Right lung (tissue), 10 donors: Measurements from ENCODE around the gene HAVCR2. TPM values are rescaled to one million over a fixed set of nuclear protein-coding genes. Genes with fewer than 3 reads are reported as not detected.

Experiments
- DNase-seq, 2 donors: peaks; one replicate each; pipeline ENCODE4 v3.0.0-alpha.2; 2013
- long read RNA-seq, 8 donors: transcript quantifications; one replicate each; lab custom pipeline, GENCODE V29; 2026
- polyA plus RNA-seq, 5 donors: library from polyadenylated mRNA; unstranded; fragments of 120-200 nt; gene quantifications; one replicate each; pipeline versions ENCODE4 v1.2.1 to v1.2.3, GENCODE V29; 2013; ENCODE audit warnings: inconsistent platforms in 1 of 5, low replicate concordance in 1 of 5; ENCODE audit not compliant: insufficient read length in 5 of 5, insufficient read depth in 1 of 5

The HAVCR2 gene
- 1 to 10 TPM; 2.3 to 2.9 (median 2.5) TPM for polyA plus RNA-seq
- long read RNA-seq, donor 1: 0 reads
- long read RNA-seq, donor 2: 0 reads
- long read RNA-seq, donor 3, partial matches to known transcripts: 0 of 1 reads
- long read RNA-seq, donor 3, other reads (novel, unspliced or antisense): 0 of 1 reads
- long read RNA-seq, donor 4: 0 reads
- long read RNA-seq, donor 5: 0 reads
- long read RNA-seq, donor 6, partial matches to known transcripts: 0 of 4 reads
- long read RNA-seq, donor 6, other reads (novel, unspliced or antisense): 0 of 4 reads
- long read RNA-seq, donor 7, partial matches to known transcripts: 0 of 1 reads
- long read RNA-seq, donor 7, other reads (novel, unspliced or antisense): 0 of 1 reads
- long read RNA-seq, donor 8: 0 reads

DNA sequence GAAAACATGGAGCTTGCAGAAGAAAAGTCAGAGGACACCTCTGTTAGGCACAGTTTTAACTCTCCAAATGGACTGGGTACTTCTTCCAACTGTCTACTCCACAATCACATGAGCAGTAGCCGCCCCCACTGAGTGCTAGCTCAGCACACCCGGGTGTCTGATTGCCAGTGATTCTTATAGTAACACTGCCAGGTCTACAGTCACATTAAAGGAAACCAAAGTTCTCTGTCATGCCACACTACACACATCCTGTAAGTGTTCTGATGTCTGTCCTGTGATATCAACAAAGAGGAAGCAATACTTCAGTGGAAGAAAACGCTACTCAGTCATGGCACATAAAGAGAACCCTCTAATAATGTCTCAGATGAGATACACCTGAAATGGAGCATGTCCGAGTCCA lies at the start of gene HAVCR2:
HAVCR2 (minus strand) TSS at position 69 of the 400 bp plus-strand sequence; CDS start at position 8, 61 bp downstream.
- DNase-seq: no peak

DNA sequence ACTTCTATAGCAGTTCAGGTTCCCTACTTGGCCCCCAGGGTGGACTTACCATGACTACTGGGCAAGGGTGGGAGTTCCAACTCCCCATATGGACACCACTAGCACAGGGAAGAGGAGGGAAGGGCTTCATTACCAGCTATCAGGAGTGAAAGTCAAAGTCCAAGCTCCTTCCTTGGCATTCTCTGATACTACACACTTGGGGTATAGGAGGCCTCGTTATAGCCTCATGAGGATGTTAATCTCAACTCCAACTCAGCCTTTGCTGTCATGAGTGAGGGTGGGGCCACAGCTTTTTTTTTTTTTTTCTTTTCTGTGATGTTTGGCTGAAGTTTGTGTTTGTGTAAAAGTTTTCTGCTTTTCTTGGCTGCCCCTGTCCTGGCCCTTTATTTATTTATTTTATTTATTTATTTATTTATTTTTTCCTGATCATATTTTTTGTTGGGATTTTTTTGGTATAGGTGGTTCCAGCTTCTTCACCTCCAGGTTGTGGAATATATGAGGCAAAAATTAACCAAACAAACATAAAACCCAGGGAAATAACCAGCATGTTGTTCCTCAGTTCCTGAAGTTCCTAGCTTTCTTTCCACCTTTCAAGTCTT lies 48.5 kb upstream of the HAVCR2 start:
- DNase-seq: no peak

DNA sequence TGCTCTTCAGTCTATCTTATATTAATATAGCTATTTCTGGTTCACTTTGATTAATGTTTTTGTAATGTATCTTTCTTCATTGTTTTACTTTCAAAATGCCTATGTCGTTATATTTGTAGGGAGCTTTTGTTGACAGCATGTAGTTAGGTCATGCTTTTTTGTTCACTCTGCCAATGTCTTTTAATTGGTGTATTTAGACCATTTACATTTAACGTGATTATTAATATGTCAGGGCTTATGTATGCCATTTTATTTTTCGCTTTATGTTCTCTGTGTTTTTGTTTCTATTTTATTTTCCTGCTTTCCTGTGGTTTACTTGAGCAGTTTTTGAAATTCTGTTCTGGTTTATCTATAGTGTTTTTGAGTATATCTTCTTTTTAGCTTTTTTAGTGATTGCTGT lies 46.5 kb upstream of the HAVCR2 start:
- no peak for DNase-seq

DNA sequence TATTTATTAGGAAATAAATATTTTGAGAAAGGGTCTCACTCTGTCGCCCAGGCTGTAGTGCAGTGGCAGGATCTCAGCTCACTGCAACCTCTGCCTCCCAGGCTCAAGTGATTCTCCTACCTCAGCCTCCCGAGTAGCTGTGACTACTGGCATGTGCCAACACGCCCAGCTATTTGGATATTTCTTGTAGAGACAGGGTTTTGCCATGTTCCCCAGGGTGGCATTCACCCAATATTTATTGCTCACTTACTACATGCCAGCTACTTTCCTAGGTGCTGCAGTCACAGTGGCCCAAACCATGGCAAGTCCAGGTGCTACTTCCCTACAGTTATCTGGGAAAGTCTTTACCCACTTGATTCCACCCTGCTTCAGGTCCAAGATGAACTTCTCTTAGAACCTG lies 42.2 kb upstream of the HAVCR2 start:
- no peak for DNase-seq

DNA sequence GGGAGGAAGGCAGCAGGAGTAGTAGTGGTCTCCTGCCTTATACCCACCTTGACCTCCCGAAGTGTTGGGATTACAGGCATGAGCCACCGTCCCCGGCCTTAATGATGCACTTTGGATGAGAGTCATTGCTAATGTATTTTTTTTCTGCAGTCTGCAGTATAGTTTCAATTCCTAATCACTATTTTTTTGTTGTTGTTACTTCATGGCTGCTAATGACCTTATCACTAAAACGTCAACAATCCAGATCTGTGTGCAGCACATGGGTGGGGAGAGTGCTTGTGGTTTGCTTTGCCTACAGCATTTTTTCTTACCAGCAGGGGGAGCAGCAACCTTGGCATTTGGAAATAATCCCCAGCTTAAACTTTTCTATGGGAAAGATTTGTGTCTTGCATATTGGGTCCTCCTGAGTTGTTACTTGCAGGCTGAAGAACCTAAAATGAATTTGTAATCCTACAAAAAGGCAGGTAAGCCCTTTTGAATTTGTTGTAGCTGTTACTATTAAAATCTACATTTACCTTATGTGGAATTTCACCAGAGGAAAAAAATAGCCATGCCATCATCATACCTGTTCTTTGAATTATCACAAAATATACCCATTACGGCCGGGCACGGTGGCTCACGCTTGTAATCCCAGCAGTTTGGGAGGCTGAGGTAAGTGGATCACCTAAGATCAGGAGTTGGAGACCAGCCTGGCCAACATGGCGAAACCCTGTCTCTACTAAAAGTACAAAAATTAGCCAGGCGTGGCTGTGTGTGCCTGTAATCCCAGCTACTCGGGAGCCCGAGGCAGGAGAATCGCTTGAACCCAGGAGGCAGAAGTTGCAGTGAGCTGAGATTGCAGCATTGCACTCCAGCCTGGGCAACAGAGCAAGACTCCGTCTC lies 40.1 kb upstream of the HAVCR2 start:
- DNase-seq: peak; percentile 38 to 59

DNA sequence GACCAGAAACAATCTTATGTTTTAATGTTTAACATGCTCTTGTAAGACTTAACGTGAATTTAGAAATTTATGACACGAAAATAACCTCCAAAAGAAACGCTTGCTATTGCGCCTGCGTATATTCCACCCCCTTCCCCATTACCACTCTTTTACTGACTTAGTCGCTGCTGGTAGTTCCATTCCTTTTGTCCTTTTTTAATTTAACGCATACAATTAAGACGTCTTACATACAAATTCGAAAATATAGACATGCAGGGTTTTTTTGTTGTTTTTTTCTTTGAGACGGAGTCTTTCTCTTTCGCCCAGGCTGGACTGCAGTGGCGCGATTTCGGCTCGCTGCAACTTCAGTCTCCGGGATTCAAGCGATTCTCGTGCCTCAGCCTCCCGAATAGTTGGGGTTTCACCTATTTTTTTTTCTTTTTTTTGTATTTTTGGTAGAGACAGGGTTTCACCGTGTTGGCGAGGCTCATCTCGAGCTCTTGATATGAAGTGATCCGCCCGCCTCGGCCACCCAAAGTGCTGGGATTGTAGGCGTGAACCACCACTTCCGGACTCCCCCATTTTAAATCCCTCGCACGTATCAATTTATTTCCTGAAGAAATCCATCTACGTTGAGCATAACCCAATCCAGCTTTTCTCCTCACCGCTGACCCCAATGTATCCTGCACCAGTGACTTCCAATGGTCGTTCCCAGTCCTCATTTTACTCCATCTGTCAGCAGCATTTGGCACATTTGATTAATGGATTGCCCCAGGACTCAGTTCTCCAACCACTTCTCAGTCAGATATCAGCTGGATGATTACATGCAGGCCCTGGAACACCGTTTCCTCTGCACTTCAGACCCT lies 34.5 kb upstream of the HAVCR2 start:
- DNase-seq: peak; percentile 25 to 83

DNA sequence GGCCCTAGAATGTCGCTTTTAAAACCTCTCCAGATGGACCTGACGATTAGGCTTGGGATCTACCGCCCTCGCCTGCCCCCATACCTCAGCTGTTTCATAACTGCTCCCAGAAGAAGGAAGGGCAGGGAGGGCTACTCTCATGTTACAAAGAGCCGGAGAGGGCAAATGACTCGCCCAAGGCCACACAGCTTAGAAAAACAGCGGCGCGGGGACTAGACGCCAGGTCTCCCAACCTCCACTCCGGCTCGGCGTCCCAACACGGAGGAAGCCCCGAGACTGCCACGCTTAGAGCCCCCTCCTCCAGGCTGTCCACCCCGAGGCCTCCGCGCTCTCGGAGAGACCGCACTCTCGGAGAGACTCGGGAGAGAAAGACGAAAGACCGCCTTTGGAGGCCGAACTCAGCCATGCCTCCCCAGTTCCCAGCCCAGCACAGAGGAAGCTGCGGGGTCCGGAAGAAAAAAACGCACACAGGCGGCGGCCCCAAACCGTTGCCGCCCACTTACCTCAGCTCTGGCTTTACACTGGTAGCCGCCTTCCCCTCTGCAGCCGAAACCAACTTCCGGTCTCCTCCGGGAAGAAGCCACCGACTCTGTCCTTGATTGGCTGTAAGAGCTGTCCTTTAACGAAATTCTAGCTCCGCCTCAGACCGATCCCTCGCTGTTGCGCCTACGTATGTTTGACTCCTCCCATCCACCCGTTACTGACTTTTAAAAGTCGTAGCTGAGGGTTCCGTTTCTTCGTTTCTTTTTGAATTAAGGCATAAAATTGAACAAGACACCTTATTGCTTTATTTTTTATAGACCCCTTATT lies 33.7 kb upstream of the HAVCR2 start, which contains the start of gene MED7:
MED7 (minus strand) TSS at position 549 of the 810 bp plus-strand sequence. CDS start 3,434 bp downstream, outside the sequence.
- peak; percentile 97 to 98 for DNase-seq

DNA sequence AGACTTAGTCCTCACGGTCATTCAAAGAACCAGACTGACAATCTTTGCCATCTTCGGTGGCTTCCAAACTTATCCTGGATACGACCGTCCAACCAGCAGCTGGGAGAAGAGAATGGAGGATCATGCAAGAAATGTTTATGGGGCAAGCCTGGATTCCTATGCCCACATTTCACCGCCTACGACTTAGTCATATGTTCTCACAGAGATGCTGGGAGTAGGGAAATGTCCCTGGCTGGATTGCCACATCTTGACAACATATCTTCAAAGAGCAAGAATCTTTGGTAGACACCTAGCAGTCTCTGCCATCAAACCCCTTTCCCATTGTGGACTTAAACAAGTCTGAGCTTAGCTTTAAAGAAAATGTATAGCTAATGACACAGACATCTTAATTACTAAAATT lies 28.8 kb upstream of the HAVCR2 start:
- DNase-seq: no peak

DNA sequence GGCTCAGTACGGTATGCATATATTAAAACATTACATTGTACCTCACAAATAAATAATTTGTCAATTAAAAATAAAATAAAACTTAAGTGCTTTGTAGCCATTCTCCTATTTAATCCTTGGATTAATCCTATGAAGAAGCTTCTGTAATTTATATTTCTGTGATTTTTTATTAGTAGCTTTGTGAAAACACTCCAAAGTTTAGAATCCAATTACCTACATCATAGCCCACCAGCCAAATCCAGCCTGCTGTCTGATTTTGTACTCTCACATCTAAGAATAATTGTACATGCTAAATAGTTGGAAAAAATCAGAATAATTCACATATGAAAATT lies 23.4 kb upstream of the HAVCR2 start:
- no peak for DNase-seq

DNA sequence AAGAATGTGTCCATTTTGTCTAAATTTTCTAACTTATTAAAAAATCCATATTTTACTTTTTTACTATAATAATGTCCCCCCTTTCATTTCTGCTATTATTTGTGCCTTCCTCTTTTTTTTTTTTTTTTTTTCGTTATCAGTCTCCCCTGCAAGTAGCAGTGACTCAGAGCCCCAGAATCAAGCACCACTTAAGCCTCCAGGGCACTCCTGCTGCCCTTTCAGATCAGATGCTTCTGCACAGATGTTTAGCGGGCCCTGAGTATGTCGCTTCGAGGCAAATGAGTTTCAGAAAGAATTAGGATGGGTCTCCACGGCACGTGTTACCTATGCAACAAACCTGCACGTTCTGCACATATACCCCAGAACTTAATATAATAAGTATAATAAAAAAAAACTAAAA lies 22.1 kb upstream of the HAVCR2 start:
- DNase-seq: no peak

DNA sequence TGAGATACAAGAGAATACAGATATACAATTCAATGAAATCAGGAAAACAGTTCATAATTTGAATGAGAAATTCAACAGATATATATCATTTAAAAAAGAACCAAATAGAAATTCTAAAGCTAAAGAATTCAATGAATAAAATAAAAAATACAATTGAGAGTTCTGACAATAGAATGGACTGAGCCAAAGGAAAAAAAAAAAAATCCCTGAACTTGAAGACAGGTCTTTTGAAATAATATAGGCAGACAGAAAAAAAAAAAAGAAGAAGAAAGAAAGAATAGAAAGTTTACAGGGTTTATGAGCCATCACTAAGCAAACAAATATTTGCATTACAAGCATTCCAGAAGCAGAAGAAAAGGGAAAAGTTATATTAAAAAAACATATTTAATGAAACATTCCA lies 12.9 kb upstream of the HAVCR2 start:
- no peak for DNase-seq

DNA sequence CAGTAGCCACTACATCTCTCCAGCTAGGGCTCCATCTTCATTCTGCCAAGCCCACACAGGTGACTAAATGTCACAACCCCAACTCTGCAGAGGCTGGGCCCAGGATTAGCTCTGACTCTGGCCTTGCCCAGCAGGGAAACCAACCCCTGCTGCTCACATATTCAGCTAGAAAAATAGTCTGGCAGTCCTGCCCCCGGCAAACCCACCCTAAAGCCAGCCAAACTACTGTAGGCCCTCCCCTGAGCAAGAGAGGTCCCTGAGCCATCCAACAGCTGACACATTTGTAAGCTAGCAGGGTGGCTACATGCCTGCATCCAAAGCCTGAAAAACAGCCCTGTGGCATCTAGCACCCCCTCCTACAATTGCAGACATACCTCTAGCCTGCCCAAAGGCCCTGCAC lies 11.3 kb upstream of the HAVCR2 start:
- no peak for DNase-seq

DNA sequence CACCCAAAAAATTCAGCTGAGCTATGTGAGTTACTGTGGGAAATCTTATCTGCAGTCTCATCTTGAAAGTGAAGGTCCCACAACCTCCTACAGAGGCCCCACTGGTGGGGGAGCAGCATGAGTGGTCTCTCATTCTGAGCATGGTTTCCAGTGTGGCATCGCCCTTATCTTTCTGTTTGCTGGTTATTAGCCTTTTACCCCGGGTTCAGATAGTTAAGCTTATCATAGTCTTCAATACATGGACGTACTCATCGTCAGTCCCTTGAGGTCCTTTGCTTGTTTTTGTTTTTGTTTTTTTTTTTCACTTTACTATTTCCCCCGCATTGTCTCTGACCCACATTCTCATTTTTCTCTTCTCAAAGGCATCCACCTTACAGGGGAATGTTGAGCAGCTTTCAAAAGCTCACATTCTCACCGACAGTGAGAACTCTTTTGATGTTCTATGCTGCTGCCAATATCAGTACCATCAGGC lies 7.7 kb upstream of the HAVCR2 start:
- no peak for DNase-seq

DNA sequence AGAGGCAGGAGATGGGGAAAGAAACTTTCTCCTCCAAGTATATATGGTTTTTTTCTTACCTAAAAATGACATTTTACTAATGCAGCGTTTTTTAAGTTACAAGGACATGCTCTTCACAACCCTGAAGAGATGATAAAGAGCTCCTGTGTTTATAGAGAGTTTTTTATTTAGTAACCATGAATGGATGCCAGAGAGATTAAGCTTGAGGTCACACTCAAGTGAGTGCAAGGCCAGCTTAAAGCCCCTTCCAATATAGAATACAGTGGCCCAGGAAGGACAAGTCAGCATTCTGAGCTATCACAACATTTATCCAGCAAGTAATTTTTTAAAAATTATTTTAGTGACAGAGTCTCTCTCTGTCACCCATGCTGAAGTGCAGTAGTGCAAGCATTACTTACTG lies 6.7 kb upstream of the HAVCR2 start:
- peak in 1 of 2 donors; percentile 38 for DNase-seq

DNA sequence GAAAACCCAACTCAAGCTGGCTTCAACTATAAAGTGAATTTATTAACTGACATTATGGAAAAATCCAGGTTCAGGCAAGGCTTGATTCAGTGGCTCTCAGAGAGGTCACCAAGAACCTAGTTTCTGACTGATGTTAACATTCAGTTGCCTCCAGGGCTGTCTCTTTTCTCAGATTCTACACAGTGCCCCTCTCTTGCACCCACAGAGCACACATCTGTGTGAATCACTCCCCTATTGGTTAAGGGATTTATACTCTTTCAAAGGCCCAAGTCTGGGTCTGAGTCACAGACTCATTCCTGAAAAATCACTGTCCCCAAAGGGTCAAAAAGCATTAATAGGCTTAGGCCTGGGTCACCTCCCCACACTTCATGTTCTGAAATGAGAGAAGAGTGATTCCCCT lies 6.2 kb upstream of the HAVCR2 start:
- no peak for DNase-seq

DNA sequence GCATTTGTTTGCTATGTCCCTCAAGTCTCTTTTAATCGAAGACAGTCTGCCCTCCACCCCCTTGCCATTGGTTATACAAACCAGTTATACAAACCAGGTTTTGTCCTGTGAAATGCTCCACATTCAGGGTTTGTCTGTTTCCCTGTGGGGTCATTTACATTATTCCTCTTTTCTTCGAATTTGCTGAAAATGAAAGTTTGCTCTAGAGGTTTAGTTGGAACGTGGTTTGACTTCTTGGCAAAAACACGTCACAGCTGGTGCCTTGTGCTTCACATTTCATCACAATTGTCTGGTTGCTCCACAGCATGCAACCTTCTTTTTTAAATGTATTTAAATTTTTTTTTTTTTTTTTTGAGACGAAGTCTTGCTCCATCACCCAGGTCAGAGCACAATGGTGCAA lies 4.2 kb upstream of the HAVCR2 start:
- DNase-seq: peak; percentile 79

DNA sequence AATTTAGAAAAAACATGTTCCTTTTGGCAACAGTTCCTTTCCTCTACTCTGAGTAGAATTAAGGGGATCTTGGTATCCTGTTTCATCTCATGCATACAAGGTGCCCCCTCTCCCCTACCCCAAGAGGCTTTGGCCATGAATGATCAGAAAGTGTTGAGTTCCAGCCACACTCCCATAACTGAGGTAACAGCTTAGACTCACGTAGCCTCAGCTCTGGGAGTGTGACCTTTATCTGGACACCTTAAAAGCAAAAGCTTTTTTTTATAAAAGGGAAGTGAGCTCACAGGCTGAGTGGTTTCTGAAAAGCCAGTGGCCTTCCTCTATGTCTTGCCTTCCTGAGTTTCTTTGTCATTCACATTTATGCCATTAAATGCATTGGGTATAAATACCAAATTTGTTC lies 900 bp upstream of the HAVCR2 start:
- DNase-seq: no peak

DNA sequence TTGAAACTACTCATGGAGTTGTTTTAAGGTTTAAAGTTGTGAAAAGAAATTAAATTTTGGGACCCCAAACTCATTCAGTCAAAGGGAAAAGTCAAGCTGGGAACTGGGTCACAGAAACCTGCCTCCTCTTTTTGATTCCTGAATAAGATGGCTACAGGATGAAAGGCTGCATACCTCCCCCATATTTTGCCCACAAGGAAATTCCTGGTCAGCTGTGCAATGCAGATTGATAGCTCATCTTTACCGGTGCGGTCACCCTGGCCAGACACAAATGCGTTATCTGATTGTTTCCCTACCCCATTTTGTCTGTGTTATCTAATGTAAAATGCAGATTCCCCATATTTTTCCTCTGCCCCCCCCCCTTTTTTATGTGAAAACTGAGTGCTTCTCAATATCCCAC lies 1.3 kb downstream of the HAVCR2 start:
- DNase-seq: no peak

DNA sequence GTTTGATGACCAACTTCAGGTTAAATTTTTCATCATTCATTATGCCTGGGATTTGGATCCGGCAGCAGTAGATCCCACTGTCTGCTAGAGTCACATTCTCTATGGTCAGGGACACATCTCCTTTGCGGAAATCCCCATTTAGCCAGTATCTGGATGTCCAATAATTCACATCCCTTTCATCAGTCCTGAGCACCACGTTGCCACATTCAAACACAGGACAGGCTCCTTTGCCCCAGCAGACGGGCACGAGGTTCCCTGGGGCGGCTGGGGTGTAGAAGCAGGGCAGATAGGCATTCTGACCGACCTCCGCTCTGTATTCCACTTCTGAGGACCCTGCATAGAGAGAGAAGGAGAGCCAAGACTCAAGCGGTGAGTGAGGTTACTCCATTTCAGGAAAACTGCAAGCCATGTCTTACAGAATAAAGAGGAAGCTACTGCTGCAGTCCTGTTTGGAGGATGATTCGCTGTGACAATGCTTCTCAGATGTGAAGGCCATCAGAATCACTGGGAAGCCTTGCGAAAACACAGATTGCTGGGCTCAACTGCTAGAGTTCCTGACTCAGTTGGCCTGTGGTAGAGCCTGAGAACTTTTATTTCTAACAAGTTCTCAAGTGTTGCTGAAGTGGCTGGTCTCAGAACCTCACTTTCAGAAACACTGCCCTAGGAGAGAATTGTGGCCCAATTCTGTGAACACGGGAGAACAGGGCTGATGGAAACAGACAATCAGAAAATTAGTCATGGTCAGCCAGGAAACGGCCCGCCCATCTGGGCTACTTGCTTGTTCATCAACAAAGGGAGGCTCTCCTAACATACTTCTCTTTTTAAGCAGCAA lies 2.0 kb downstream of the HAVCR2 start:
- DNase-seq: no peak
